Central memory CD8-positive, alpha-beta T cell (primary cell): ENCODE results near the gene TDRD12.
"Not testable (repeated sequence)": the region's sequence is repeated elsewhere in the genome, so short reads cannot be mapped to it uniquely, and the experiment has no call there.

ENCODE experiments used
- ATAC-seq: fragments of 150-1000 bp; cut with Tn5 transposase; replicated peaks from 2 replicates; pipeline ENCODE4 v1.10.0; 2022; ENCODE audit warnings: mild to moderate bottlenecking, moderate FRiP score, moderate number of reproducible peaks; ENCODE audit not compliant: poor library complexity, severe bottlenecking; ENCODE audit errors: extremely low read depth
- DNase-seq, 2 donors: peaks; one replicate each; pipeline ENCODE4 v3.0.0; 2021; ENCODE audit warnings: low spot score in 2 of 2
- H3K27ac Mint-ChIP-seq: one replicate; pipeline ENCODE4 v1.8.0; 2022; ENCODE audit warnings: low read depth, mild to moderate bottlenecking, moderate library complexity, mixed read lengths
- H3K27me3 Mint-ChIP-seq: one replicate; pipeline ENCODE4 v1.8.0; 2022; ENCODE audit warnings: mixed read lengths
- H3K36me3 Mint-ChIP-seq: one replicate; pipeline ENCODE4 v1.8.0; 2022; ENCODE audit warnings: mild to moderate bottlenecking, moderate library complexity, mixed read lengths; ENCODE audit not compliant: insufficient read depth
- H3K4me1 Mint-ChIP-seq: one replicate; pipeline ENCODE4 v1.8.0; 2022; ENCODE audit warnings: mixed read lengths
- H3K4me3 Mint-ChIP-seq: one replicate; pipeline ENCODE4 v1.8.0; 2022; ENCODE audit warnings: mild to moderate bottlenecking, moderate library complexity, mixed read lengths
- H3K9me3 Mint-ChIP-seq: one replicate; pipeline ENCODE4 v1.8.0; 2022; ENCODE audit warnings: mixed read lengths

The TDRD12 gene

DNA sequence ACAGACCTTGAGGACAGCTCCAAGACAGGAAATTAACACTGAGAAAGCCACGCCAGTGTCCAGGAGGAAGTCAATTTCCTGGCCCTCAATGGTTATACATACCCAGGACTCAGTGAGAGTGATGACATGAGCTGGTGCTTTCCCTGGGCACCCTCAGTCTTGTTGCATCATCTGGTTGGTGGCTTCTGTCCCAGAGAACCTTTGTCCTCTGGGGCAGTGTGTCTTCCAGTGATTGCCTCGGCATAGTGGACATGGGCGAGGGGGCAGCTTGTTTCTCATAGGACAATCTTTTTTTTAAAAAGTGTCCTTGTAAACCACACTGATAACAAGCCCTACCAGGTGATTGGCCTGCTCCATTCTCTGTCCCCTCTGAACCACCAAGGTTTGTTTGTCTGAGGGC lies 22.8 kb upstream of the TDRD12 start:
- H3K4me1 Mint-ChIP-seq: peaks cover 74% of the 10 kb centered on the region
- not testable (repeated sequence) for DNase-seq, H3K27me3 Mint-ChIP-seq, H3K27ac Mint-ChIP-seq, ATAC-seq, H3K9me3 Mint-ChIP-seq, H3K4me3 Mint-ChIP-seq
- peaks cover 35% of the 10 kb centered on the region for H3K36me3 Mint-ChIP-seq

DNA sequence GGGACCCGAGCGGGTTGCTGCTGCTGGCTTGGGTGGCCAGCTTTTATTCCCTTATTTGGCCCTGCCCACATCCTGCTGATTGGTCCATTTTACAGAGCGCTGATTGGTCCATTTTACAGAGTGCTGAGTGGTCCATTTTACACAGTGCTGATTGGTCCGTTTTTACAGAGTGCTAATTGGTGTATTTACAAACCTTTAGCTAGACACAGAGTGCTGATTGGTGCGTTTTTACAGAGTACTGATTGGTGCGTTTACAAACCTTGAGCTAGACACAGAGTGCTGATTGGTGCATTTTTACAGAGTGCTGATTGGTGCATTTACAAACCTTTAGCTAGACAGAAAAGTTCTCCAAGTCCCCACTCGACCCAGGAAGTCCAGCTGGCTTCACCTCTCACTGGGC lies 19.4 kb upstream of the TDRD12 start:
- peaks cover 28% of the 10 kb centered on the region for H3K36me3 Mint-ChIP-seq
- not testable (repeated sequence) for H3K4me3 Mint-ChIP-seq, H3K9me3 Mint-ChIP-seq, ATAC-seq, DNase-seq, H3K27ac Mint-ChIP-seq, H3K27me3 Mint-ChIP-seq
- peaks cover 60% of the 10 kb centered on the region for H3K4me1 Mint-ChIP-seq

GRCh38 chr19:32702010-32702409 lies 17.6 kb upstream of the TDRD12 start:
- Mint-ChIP-seq H3K36me3 (peaks cover 25% of the 10 kb centered on the region), H3K9me3 (no peaks in the 10 kb centered on the region), H3K4me1 (peaks cover 46% of the 10 kb centered on the region), H3K27me3 (no peaks in the 10 kb centered on the region), H3K27ac (no peak overlapping the region), H3K4me3 (no peak overlapping the region)
- DNase-seq (no peak), ATAC-seq (no peak)

DNA sequence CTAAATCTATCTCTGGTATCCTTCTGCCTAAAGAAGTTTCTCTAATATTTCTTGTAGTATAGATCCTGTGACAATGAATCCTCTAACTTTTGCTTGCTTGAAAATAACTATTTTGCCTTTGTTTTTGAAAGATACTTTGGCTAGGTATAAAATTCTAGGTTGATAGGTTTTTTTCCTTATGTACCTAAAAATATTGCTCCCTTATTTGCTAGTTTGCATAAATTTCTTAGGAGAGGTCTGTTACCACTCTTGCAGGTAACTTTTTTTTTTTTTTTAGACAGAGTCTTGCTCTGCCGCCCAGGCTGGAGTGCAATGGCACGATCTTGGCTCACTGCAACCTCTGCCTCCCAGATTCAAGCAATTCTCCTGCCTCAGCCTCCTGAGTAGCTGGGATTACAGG lies 15.6 kb upstream of the TDRD12 start:
- not testable (repeated sequence) for H3K9me3 Mint-ChIP-seq, H3K27ac Mint-ChIP-seq, H3K27me3 Mint-ChIP-seq, DNase-seq, ATAC-seq, H3K4me3 Mint-ChIP-seq
- H3K4me1 Mint-ChIP-seq: peaks cover 35% of the 10 kb centered on the region
- H3K36me3 Mint-ChIP-seq: peaks cover 17% of the 10 kb centered on the region

DNA sequence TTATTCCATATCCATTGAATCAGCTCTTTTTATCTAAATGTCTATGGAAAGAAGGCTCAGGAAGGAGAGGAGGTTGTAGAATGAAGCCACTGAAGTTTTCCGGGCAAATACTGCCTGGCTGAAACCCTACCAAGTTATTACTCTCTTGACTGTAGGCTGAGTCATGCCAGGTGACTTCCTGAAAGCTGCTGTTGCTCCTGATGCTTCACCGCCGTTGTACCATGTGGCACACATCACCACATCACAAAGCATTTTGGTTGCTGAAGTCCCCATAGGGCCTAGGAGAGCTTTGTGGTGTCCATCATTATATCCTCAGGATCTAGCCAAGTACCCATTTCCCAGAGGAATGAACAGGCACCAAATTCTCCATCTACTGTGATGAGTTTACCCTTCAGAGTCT lies 11.1 kb upstream of the TDRD12 start:
- no peaks in the 10 kb centered on the region for H3K9me3 Mint-ChIP-seq
- DNase-seq (no peak), ATAC-seq (peak; percentile 56)
- H3K4me3 Mint-ChIP-seq: no peak overlapping the region
- H3K27me3 Mint-ChIP-seq: no peaks in the 10 kb centered on the region
- peak overlapping the region; percentile 80 for H3K27ac Mint-ChIP-seq
- peaks cover 16% of the 10 kb centered on the region for H3K4me1 Mint-ChIP-seq
- peaks cover 34% of the 10 kb centered on the region for H3K36me3 Mint-ChIP-seq

- peak overlapping the region; percentile 80 for H3K27ac Mint-ChIP-seq
- H3K4me3 Mint-ChIP-seq: no peak overlapping the region
- no peak for ATAC-seq
- H3K9me3 Mint-ChIP-seq: no peaks in the 10 kb centered on the region
- H3K36me3 Mint-ChIP-seq: peaks cover 34% of the 10 kb centered on the region
- H3K27me3 Mint-ChIP-seq: no peaks in the 10 kb centered on the region
- no peak for DNase-seq
- peaks cover 16% of the 10 kb centered on the region for H3K4me1 Mint-ChIP-seq
These were observed 10.5 kb upstream of the TDRD12 start for GRCh38 chr19:32709032-32709431.

- no peak for DNase-seq
- Mint-ChIP-seq H3K4me3 (no peak overlapping the region), H3K36me3 (peaks cover 44% of the 10 kb centered on the region), H3K4me1 (peaks cover 14% of the 10 kb centered on the region), H3K27ac (no peak overlapping the region), H3K9me3 (no peaks in the 10 kb centered on the region), H3K27me3 (no peaks in the 10 kb centered on the region)
- no peak for ATAC-seq
These were observed 7.8 kb upstream of the TDRD12 start for GRCh38 chr19:32711747-32712146.

DNA sequence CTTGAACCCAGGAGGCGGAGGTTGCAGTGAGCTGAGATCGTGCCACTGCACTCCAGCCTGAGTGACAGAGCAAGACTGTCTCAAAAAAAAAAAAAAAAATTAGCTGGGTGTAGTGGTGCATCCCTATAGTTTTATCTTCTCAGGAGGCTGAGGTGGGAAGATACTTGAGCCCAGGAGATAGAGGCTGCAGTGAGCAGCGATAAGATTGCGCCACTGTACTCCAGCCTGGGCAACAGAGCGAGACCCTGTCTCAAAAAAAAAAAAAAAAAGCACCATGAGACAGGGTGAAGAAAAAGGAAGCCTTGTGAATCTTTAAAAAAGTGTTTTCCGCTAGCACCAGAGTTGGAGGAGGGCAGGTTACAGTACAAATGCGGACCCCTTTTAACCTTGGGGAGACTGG lies 3.4 kb upstream of the TDRD12 start:
- peaks cover 37% of the 10 kb centered on the region for H3K36me3 Mint-ChIP-seq
- not testable (repeated sequence) for H3K9me3 Mint-ChIP-seq, H3K27ac Mint-ChIP-seq, H3K4me1 Mint-ChIP-seq, H3K4me3 Mint-ChIP-seq, H3K27me3 Mint-ChIP-seq, ATAC-seq, DNase-seq

GRCh38 chr19:32717496-32717895 lies 2.1 kb upstream of the TDRD12 start:
- DNase-seq (no peak), ATAC-seq (no peak)
- peaks cover 5% of the 10 kb centered on the region for H3K4me1 Mint-ChIP-seq
- peaks cover 28% of the 10 kb centered on the region for H3K36me3 Mint-ChIP-seq
- no peaks in the 10 kb centered on the region for H3K27me3 Mint-ChIP-seq
- H3K9me3 Mint-ChIP-seq: no peaks in the 10 kb centered on the region
- H3K4me3 Mint-ChIP-seq: no peak overlapping the region
- H3K27ac Mint-ChIP-seq: no peak overlapping the region

GRCh38 chr19:32718286-32718685 lies 1.3 kb upstream of the TDRD12 start:
- Mint-ChIP-seq H3K9me3 (no peaks in the 10 kb centered on the region), H3K4me3 (no peak overlapping the region), H3K27me3 (no peaks in the 10 kb centered on the region), H3K4me1 (peaks cover 5% of the 10 kb centered on the region), H3K27ac (no peak overlapping the region), H3K36me3 (peaks cover 22% of the 10 kb centered on the region)
- ATAC-seq (no peak), DNase-seq (no peak)

GRCh38 chr19:32720216-32720935 lies 809 bp downstream of the TDRD12 start:
- Mint-ChIP-seq H3K36me3 (peaks cover 8% of the 10 kb centered on the region), H3K4me1 (peaks cover 5% of the 10 kb centered on the region), H3K9me3 (no peaks in the 10 kb centered on the region), H3K27ac (no peak overlapping the region), H3K27me3 (no peaks in the 10 kb centered on the region), H3K4me3 (no peak overlapping the region)
- DNase-seq (no peak), ATAC-seq (no peak)

- H3K9me3 Mint-ChIP-seq: no peaks in the 10 kb centered on the region
- H3K4me1 Mint-ChIP-seq: peaks cover 5% of the 10 kb centered on the region
- H3K27ac Mint-ChIP-seq: no peak overlapping the region
- peaks cover 5% of the 10 kb centered on the region for H3K36me3 Mint-ChIP-seq
- H3K27me3 Mint-ChIP-seq: no peaks in the 10 kb centered on the region
- no peak for ATAC-seq
- no peak overlapping the region for H3K4me3 Mint-ChIP-seq
- DNase-seq: no peak
These were observed 1.3 kb downstream of the TDRD12 start for GRCh38 chr19:32720936-32721250.

- Mint-ChIP-seq H3K36me3 (peaks cover 1% of the 10 kb centered on the region), H3K27ac (no peak overlapping the region), H3K27me3 (peaks cover 18% of the 10 kb centered on the region), H3K4me1 (no peaks in the 10 kb centered on the region), H3K9me3 (no peaks in the 10 kb centered on the region), H3K4me3 (no peak overlapping the region)
- DNase-seq: no peak
- no peak for ATAC-seq
These were observed 16.4 kb downstream of the TDRD12 start for GRCh38 chr19:32735936-32736335.
